ENCODE data around the gene CD200. TPM values are rescaled to one million over a fixed set of nuclear protein-coding genes. Genes with fewer than 3 reads are reported as not detected.

CD200 gene
- polyA plus RNA-seq, 1 experiment = 0.10 TPM

DNA sequence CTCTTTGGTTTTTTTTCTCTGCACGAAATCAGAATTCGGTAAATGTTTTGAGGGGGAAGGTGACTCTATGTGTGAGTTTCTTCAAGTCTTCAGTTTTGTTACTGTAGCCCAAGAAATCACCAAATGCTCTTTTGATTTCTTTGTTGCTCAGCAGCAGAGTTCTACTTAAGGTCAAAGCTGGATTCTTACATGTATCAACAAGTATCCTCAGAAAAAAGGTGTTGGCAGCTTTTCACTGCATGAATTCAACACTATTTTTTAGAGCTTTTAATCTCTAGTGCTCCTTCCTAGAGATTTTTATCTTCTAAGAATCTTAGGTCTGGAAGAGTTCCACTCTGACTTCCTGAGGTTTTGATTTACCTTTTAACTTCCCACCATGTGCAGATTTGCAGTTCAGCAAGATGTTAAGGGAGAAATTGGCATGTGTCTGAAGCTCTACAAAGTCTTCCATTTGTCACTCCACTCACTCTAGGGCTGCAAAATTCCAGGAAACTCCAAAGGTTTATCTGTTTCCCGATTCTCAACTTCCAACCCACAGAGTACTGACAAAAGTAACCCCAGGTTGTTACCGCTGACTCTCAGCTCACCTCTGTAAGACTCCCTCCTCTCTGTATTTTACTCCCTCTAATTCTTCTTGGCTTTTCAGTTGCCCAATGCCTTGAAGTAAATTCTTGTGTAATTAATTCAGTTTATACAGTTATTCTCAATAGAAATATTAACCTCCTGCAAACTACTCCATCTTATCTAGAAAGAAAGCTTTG lies 13.3 kb upstream of the CD200 start:
- TF ChIP-seq CTCF (IDR thresholded peaks at IDR 0.05; ENCODE audit: insufficient read depth, low read depth, low read length) = no peak
- H3K27me3 ChIP-seq (ENCODE audit: control insufficient read depth, insufficient read depth, low read length) = peaks cover 9% of the 10 kb centered on the region; the same call in 1 of the 2 replicates
- ChIA-PET POLR2A (no interaction called here), CTCF (interaction anchor here (0.8 to 1.9 kb wide), 6 partner anchors 13 to 208 kb away, joined by 3 to 7 read pairs (median 3); partner anchors contain the start of gene CD200)
- no peak overlapping the region for H3K4me3 ChIP-seq (ENCODE audit: low read depth, low read length)
- H3K36me3 ChIP-seq (ENCODE audit: control insufficient read depth, insufficient read depth, low read length) = no peaks in the 10 kb centered on the region
- no peak for DNase-seq (ENCODE audit: low read depth)

- Histone ChIP-seq H3K27me3 (ENCODE audit: control insufficient read depth, insufficient read depth, low read length) (peaks cover 9% of the 10 kb centered on the region; the same call in 1 of the 2 replicates), H3K36me3 (ENCODE audit: control insufficient read depth, insufficient read depth, low read length) (no peaks in the 10 kb centered on the region), H3K4me3 (ENCODE audit: low read depth, low read length) (no peak overlapping the region)
- TF ChIP-seq CTCF (IDR thresholded peaks at IDR 0.05; ENCODE audit: insufficient read depth, low read depth, low read length) = no peak
- DNase-seq (ENCODE audit: low read depth) = no peak
- ChIA-PET CTCF (no interaction called here), POLR2A (no interaction called here)
These were observed 12.3 kb upstream of the CD200 start for GRCh38 chr3:112320691-112321090.

GRCh38 chr3:112321867-112322652 lies 10.9 kb upstream of the CD200 start:
- CTCF ChIA-PET = interaction anchor here (0.8 to 1.8 kb wide), 8 partner anchors 8 to 211 kb away, joined by 3 to 6 read pairs (median 4); partner anchors contain the start of genes CD200 and SLC9C1
- no peak for DNase-seq (ENCODE audit: low read depth)
- POLR2A ChIA-PET = interaction anchor here (0.6 kb wide), 1 partner anchor 172 kb away, joined by 3 read pairs; no protein-coding TSS in a partner anchor
- H3K36me3 ChIP-seq (ENCODE audit: control insufficient read depth, insufficient read depth, low read length) = no peaks in the 10 kb centered on the region
- H3K4me3 ChIP-seq (ENCODE audit: low read depth, low read length) = no peak overlapping the region
- H3K27me3 ChIP-seq (ENCODE audit: control insufficient read depth, insufficient read depth, low read length) = peaks cover 9% of the 10 kb centered on the region; the same call in 1 of the 2 replicates
- TF ChIP-seq CTCF (IDR thresholded peaks at IDR 0.05; ENCODE audit: insufficient read depth, low read depth, low read length) = no peak

DNA sequence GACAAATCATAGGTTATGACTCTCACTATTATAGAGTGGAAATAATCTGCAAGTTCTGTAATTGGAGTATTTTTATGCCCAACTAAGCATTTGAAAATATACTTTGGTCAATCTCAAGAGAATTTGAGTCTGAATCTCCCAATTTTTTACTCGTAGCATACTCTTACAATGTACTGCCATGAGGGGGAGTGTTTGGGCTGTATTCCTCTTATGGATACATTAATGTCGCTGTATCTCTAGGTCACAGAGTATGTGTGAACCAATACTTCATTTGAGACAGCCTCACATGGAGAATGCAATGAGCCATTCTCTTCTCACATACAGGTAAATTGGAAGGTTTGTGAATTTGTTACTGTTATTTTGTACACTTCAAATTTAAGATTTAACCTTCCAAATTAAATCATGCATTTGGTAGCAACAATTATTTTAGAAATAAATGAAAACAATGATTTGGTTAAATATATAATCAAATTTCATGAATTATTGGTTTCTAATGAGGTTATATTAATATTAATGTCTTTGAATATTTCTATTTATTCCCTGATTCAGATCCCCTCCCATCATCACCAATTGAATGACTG lies 5.5 kb upstream of the CD200 start:
- POLR2A ChIA-PET = no interaction called here
- no peaks in the 10 kb centered on the region for H3K36me3 ChIP-seq (ENCODE audit: control insufficient read depth, insufficient read depth, low read length)

More for the DNA sequence above, 5.5 kb upstream of the CD200 start:
- TF ChIP-seq CTCF (IDR thresholded peaks at IDR 0.05; ENCODE audit: insufficient read depth, low read depth, low read length) = peak; percentile 68
- Histone ChIP-seq H3K27me3 (ENCODE audit: control insufficient read depth, insufficient read depth, low read length) (peaks cover 7% of the 10 kb centered on the region; the same call in 1 of the 2 replicates), H3K4me3 (ENCODE audit: low read depth, low read length) (no peak overlapping the region)
- DNase-seq (ENCODE audit: low read depth) = no peak
- CTCF ChIA-PET = interaction anchor here (0.6 to 1.8 kb wide), 5 partner anchors 109 to 372 kb away, joined by 3 to 8 read pairs (median 4); no protein-coding TSS in a partner anchor

Data from BJ (cell line).